RPMI7951 (cell line): ENCODE results near the gene SRP68. TPM values are rescaled to one million over a fixed set of nuclear protein-coding genes. Genes with fewer than 3 reads are reported as not detected.
"Not testable (repeated sequence)": the region's sequence is repeated elsewhere in the genome, so short reads cannot be mapped to it uniquely, and the experiment has no call there.

Source experiments
- DNase-seq: peaks from one replicate; pipeline ENCODE4 v3.0.0-alpha.2; 2012; ENCODE audit warnings: low read depth
- total RNA-seq: library from RNA; depleted of rRNA; stranded (reverse); fragments of >200 nt; shearing (Covaris generic); gene quantifications from 2 replicates; pipeline ENCODE4 v1.2.3, GENCODE V29; 2014

SRP68 gene
- total RNA-seq, 1 experiment from 2014 or later, result 21.1 TPM

- no peak for DNase-seq
Measured at GRCh38 chr17:76076765-76077583, 4.7 kb upstream of the SRP68 start.

- DNase-seq, result no peak
Measured at GRCh38 chr17:76076146-76076764, 3.9 kb upstream of the SRP68 start.

GRCh38 chr17:76075364-76076145 is 3.2 kb upstream of the SRP68 start:
- no peak for DNase-seq

GRCh38 chr17:76074390-76075363 is 2.4 kb upstream of the SRP68 start, which contains the start of gene GALR2:
TSS of gene GALR2 (plus strand) at chr17:76074781. CDS start at chr17:76074884, 103 bp downstream.
- DNase-seq, result no peak

- no peak for DNase-seq
Measured at GRCh38 chr17:76071531-76072147, 678 bp downstream of the SRP68 start.

- no peak for DNase-seq
Measured at GRCh38 chr17:76065775-76066174, 6.5 kb downstream of the SRP68 start.

- no peak for DNase-seq
Measured at GRCh38 chr17:76063875-76064546, 8.3 kb downstream of the SRP68 start.

GRCh38 chr17:76058264-76058663 is 14.1 kb downstream of the SRP68 start:
- not testable (repeated sequence) for DNase-seq

GRCh38 chr17:76056882-76057281 is 15.4 kb downstream of the SRP68 start:
- DNase-seq, result no peak

GRCh38 chr17:76054112-76054476 is 18.2 kb downstream of the SRP68 start:
- peak; percentile 60 for DNase-seq

GRCh38 chr17:76053246-76054111 is 18.8 kb downstream of the SRP68 start:
- DNase-seq, result peak; percentile 51

- DNase-seq, result no peak
Measured at GRCh38 chr17:76051561-76051960, 20.8 kb downstream of the SRP68 start.

GRCh38 chr17:76050538-76051467 is 21.5 kb downstream of the SRP68 start:
- DNase-seq, result no peak

- DNase-seq, result no peak
Measured at GRCh38 chr17:76049836-76050537, 22.3 kb downstream of the SRP68 start.

- DNase-seq, result no peak
Measured at GRCh38 chr17:76049239-76049638, 23.1 kb downstream of the SRP68 start.

GRCh38 chr17:76048711-76049110 is 23.6 kb downstream of the SRP68 start:
- no peak for DNase-seq

- no peak for DNase-seq
Measured at GRCh38 chr17:76048025-76048605, 24.2 kb downstream of the SRP68 start.
